Astrocyte of the cerebellum (primary cell): ENCODE measurements around the gene CHST9.
"Not testable (repeated sequence)": the region's sequence is repeated elsewhere in the genome, so short reads cannot be mapped to it uniquely, and the experiment has no call there.

Source experiments
- DNase-seq: peaks from one replicate; pipeline ENCODE4 v3.0.0-alpha.2; 2011; ENCODE audit warnings: low read depth
- H3K4me3 ChIP-seq: 2 replicates; pipeline ENCODE4 v1.5.1; 2011; ENCODE audit warnings: mild to moderate bottlenecking, low read depth, low read length, moderate library complexity
- CTCF ChIP-seq: IDR thresholded peaks from 2 replicates; pipeline ENCODE4 v1.5.1; 2012; ENCODE audit warnings: low read length, low read depth, moderate library complexity, mild to moderate bottlenecking; ENCODE audit errors: missing control alignments
- in situ Hi-C: cut with HindIII; loops from 2 replicates; pipeline ENCODE4 v1.10.0; 2017; ENCODE audit warnings: low sequenced_read_pairs

Gene CHST9

GRCh38 chr18:27175914-27176313, 9.2 kb downstream of the CHST9 start:
- no peak for DNase-seq
- in situ Hi-C loops: no loop called here
- H3K4me3 ChIP-seq: no peak overlapping the region
- TF ChIP-seq CTCF: no peak

GRCh38 chr18:27175245-27175644, 9.9 kb downstream of the CHST9 start:
- no peak overlapping the region for H3K4me3 ChIP-seq
- TF ChIP-seq CTCF: no peak
- DNase-seq: no peak
- in situ Hi-C loops: no loop called here

GRCh38 chr18:27171993-27172392, 13.1 kb downstream of the CHST9 start:
- TF ChIP-seq CTCF: no peak
- in situ Hi-C loops: no loop called here
- no peak for DNase-seq

GRCh38 chr18:27165412-27165811, 19.7 kb downstream of the CHST9 start:
- in situ Hi-C loops: no loop called here
- no peak for TF ChIP-seq CTCF
- DNase-seq: no peak
- H3K4me3 ChIP-seq: no peak overlapping the region

More at GRCh38 chr18:27171993-27172392, 13.1 kb downstream of the CHST9 start:
- H3K4me3 ChIP-seq: no peak overlapping the region

GRCh38 chr18:27164905-27165304, 20.2 kb downstream of the CHST9 start:
- no peak for TF ChIP-seq CTCF
- in situ Hi-C loops: no loop called here
- H3K4me3 ChIP-seq: no peak overlapping the region
- no peak for DNase-seq

GRCh38 chr18:27163197-27163716, 21.9 kb downstream of the CHST9 start:
- DNase-seq, H3K4me3 ChIP-seq, in situ Hi-C loops: not testable (repeated sequence)

- DNase-seq, in situ Hi-C loops, H3K4me3 ChIP-seq: not testable (repeated sequence)
Observed at GRCh38 chr18:27149240-27149639, 35.9 kb downstream of the CHST9 start.

- in situ Hi-C loops: no loop called here
- no peak for TF ChIP-seq CTCF
- no peak for DNase-seq
- no peak overlapping the region for H3K4me3 ChIP-seq
Observed at GRCh38 chr18:27144672-27145071, 40.4 kb downstream of the CHST9 start.
